ENCODE results near the gene GPR89A. TPM values are rescaled to one million over a fixed set of nuclear protein-coding genes. Genes with fewer than 3 reads are reported as not detected.
A peak's percentile ranks its signal among the peaks of the same experiment; 100 is the strongest.

GPR89A gene
- total RNA-seq, 1 experiment from 2014 or later, result 21.5 TPM

DNA sequence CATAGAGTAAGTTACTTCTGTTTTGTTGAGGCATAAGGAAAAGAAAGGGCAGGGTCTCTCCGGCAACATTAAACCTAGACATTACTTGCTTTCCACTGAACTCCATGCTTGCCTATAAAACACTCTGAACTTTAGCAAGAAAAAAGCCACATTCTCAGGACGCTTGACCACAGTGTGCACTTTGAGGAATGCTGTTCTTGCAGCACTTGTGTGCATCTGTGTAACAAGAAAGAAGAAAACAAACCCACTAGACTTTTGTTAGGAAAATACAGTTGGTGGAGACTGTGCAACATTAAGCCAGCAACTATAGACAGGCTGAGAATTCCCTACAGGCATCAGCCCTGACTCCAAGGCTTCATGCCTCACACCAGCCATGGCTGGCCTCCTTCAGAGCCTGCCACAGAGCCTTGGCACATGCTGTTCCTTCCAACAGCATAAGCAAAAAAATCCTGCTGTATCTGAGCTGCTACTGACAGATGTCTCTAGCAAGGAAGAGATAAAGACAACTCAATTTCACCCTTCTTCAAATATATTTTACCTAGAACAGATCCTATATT lies 93.6 kb downstream of the GPR89A start:
- Histone ChIP-seq H3K9me3 (ENCODE audit: control insufficient read depth, insufficient read depth, low read depth, low read length) (no peaks in the 10 kb centered on the region), H3K27me3 (ENCODE audit: control insufficient read depth, insufficient read depth, low read length) (no peaks in the 10 kb centered on the region), H3K4me1 (ENCODE audit: control insufficient read depth, insufficient read depth, low read length) (no peaks in the 10 kb centered on the region), H3K27ac (ENCODE audit: low read length) (no peak overlapping the region), H3K4me3 (ENCODE audit: low read depth in 2 of 2, low read length in 2 of 2) (no peak overlapping the region), H3K36me3 (ENCODE audit: control insufficient read depth, insufficient read depth, low read length) (no peaks in the 10 kb centered on the region)
- in situ Hi-C loops (cut with HindIII; ENCODE audit: low pct_unique_long_range_greater_than_20kb, low sequenced_read_pairs), result no loop called here
- no peak for DNase-seq (ENCODE audit: low read depth, low spot score)
- POLR2A ChIA-PET, result no interaction called here
- intact Hi-C loops (cut with micrococcal nuclease; ENCODE audit: unreplicated experiment), result no loop called here
- no TSS peak for BruUV-seq (replicated peaks)
- TF ChIP-seq SIN3A (IDR thresholded peaks at IDR 0.05; ENCODE audit: borderline replicate concordance, insufficient read depth, low read depth, low read length) (no peak), POLR2AphosphoS5 (IDR thresholded peaks at IDR 0.05; ENCODE audit: low read depth, low read length) (no peak), TCF7L2 (IDR thresholded peaks at IDR 0.05; ENCODE audit: low read depth, low read length) (no peak)
- TF ChIP-seq, protein P1, sequence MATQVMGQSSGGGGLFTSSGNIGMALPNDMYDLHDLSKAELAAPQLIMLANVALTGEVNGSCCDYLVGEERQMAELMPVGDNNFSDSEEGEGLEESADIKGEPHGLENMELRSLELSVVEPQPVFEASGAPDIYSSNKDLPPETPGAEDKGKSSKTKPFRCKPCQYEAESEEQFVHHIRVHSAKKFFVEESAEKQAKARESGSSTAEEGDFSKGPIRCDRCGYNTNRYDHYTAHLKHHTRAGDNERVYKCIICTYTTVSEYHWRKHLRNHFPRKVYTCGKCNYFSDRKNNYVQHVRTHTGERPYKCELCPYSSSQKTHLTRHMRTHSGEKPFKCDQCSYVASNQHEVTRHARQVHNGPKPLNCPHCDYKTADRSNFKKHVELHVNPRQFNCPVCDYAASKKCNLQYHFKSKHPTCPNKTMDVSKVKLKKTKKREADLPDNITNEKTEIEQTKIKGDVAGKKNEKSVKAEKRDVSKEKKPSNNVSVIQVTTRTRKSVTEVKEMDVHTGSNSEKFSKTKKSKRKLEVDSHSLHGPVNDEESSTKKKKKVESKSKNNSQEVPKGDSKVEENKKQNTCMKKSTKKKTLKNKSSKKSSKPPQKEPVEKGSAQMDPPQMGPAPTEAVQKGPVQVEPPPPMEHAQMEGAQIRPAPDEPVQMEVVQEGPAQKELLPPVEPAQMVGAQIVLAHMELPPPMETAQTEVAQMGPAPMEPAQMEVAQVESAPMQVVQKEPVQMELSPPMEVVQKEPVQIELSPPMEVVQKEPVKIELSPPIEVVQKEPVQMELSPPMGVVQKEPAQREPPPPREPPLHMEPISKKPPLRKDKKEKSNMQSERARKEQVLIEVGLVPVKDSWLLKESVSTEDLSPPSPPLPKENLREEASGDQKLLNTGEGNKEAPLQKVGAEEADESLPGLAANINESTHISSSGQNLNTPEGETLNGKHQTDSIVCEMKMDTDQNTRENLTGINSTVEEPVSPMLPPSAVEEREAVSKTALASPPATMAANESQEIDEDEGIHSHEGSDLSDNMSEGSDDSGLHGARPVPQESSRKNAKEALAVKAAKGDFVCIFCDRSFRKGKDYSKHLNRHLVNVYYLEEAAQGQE (IDR thresholded peaks at IDR 0.05; ENCODE audit: insufficient read depth in 1 of 2, low read depth in 2 of 2, low read length in 1 of 2), result no peak
- TF ChIP-seq, protein P2, sequence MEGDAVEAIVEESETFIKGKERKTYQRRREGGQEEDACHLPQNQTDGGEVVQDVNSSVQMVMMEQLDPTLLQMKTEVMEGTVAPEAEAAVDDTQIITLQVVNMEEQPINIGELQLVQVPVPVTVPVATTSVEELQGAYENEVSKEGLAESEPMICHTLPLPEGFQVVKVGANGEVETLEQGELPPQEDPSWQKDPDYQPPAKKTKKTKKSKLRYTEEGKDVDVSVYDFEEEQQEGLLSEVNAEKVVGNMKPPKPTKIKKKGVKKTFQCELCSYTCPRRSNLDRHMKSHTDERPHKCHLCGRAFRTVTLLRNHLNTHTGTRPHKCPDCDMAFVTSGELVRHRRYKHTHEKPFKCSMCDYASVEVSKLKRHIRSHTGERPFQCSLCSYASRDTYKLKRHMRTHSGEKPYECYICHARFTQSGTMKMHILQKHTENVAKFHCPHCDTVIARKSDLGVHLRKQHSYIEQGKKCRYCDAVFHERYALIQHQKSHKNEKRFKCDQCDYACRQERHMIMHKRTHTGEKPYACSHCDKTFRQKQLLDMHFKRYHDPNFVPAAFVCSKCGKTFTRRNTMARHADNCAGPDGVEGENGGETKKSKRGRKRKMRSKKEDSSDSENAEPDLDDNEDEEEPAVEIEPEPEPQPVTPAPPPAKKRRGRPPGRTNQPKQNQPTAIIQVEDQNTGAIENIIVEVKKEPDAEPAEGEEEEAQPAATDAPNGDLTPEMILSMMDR (IDR thresholded peaks at IDR 0.05), result no peak
- CTCF ChIA-PET, result no interaction called here
- ATAC-seq, result peak; percentile 65; the same call in 1 of the 2 replicates

DNA sequence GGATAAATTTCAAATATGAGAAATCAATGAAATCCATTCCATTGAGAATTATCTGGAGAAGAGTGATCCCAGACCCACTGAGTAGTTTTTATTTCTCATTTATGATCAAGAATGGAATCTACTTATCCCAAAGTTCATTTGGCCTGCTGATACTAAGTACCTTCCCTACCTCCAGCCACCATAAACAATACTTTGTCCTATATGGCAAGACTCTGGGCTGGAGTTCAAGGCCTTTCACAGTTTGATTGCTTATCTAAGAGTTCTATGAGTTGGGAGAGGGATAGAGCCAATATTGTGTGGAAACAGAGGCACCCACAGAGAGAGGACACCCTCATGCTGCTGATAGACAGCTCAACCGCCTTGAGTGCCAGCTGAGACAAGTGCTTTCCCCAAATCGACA lies 94.3 kb downstream of the GPR89A start:
- Histone ChIP-seq H3K36me3 (ENCODE audit: control insufficient read depth, insufficient read depth, low read length) (no peaks in the 10 kb centered on the region), H3K27me3 (ENCODE audit: control insufficient read depth, insufficient read depth, low read length) (no peaks in the 10 kb centered on the region), H3K4me3 (ENCODE audit: low read depth in 2 of 2, low read length in 2 of 2) (no peak overlapping the region), H3K27ac (ENCODE audit: low read length) (no peak overlapping the region), H3K9me3 (ENCODE audit: control insufficient read depth, insufficient read depth, low read depth, low read length) (no peaks in the 10 kb centered on the region), H3K4me1 (ENCODE audit: control insufficient read depth, insufficient read depth, low read length) (peaks cover under 1% of the 10 kb centered on the region; the same call in 1 of the 2 replicates)
- intact Hi-C loops (cut with micrococcal nuclease; ENCODE audit: unreplicated experiment), result no loop called here
- no peak for TF ChIP-seq TCF7L2 (IDR thresholded peaks at IDR 0.05; ENCODE audit: low read depth, low read length)
- TF ChIP-seq SIN3A (IDR thresholded peaks at IDR 0.05; ENCODE audit: borderline replicate concordance, insufficient read depth, low read depth, low read length), result no peak
- TF ChIP-seq POLR2AphosphoS5 (IDR thresholded peaks at IDR 0.05; ENCODE audit: low read depth, low read length), result no peak
- TF ChIP-seq, protein P1 (IDR thresholded peaks at IDR 0.05; ENCODE audit: insufficient read depth in 1 of 2, low read depth in 2 of 2, low read length in 1 of 2), result no peak
- TF ChIP-seq, protein P2 (IDR thresholded peaks at IDR 0.05), result no peak
- DNase-seq (ENCODE audit: low read depth, low spot score) (no peak), ATAC-seq (no peak)
- in situ Hi-C loops (cut with HindIII; ENCODE audit: low pct_unique_long_range_greater_than_20kb, low sequenced_read_pairs), result no loop called here
- CTCF ChIA-PET, result no interaction called here
- no TSS peak for BruUV-seq (replicated peaks)
- POLR2A ChIA-PET, result no interaction called here
